KG1 (cell line): ENCODE measurements around the gene SPRYD4.
"Not testable (repeated sequence)": the region's sequence is repeated elsewhere in the genome, so short reads cannot be mapped to it uniquely, and the experiment has no call there.

Experiments
- DNase-seq: peaks from one replicate; lab custom pipeline; 2025; lab: John Stamatoyannopoulos, UW

Gene SPRYD4

GRCh38 chr12:56468216-56469006 is at the start of gene SPRYD4:
TSS of gene SPRYD4 (plus strand) at chr12:56468578. CDS start at chr12:56468592, 14 bp downstream.
- peak; percentile 69 for DNase-seq

- DNase-seq: no peak
Observed at GRCh38 chr12:56420411-56420810, 48.0 kb upstream of the SPRYD4 start.

GRCh38 chr12:56425193-56425592 is 43.2 kb upstream of the SPRYD4 start:
- no peak for DNase-seq

GRCh38 chr12:56425940-56426438 is 42.4 kb upstream of the SPRYD4 start:
- DNase-seq: no peak

- DNase-seq: no peak
Observed at GRCh38 chr12:56431288-56431687, 37.1 kb upstream of the SPRYD4 start.

- DNase-seq: no peak
Observed at GRCh38 chr12:56431850-56432249, 36.5 kb upstream of the SPRYD4 start.

GRCh38 chr12:56434828-56435227 is 33.5 kb upstream of the SPRYD4 start:
- DNase-seq: no peak

- DNase-seq: no peak
Observed at GRCh38 chr12:56437430-56438176, 30.8 kb upstream of the SPRYD4 start.

- not testable (repeated sequence) for DNase-seq
Observed at GRCh38 chr12:56443208-56443607, 25.2 kb upstream of the SPRYD4 start.

GRCh38 chr12:56448860-56449621 is 19.3 kb upstream of the SPRYD4 start, which contains the start of gene TIMELESS:
TSS of gene TIMELESS (minus strand) at chr12:56449426. CDS start at chr12:56434170, 15,256 bp downstream.
- DNase-seq: peak; percentile 40

GRCh38 chr12:56449622-56449984 is 18.8 kb upstream of the SPRYD4 start:
- DNase-seq: no peak

- DNase-seq: no peak
Observed at GRCh38 chr12:56450241-56450640, 18.1 kb upstream of the SPRYD4 start.

GRCh38 chr12:56451147-56451546 is 17.2 kb upstream of the SPRYD4 start:
- DNase-seq: no peak

- DNase-seq: no peak
Observed at GRCh38 chr12:56454557-56454956, 13.8 kb upstream of the SPRYD4 start, which contains the start of gene MIP. TSS of gene MIP (minus strand) at chr12:56454657. CDS start at chr12:56454613, 44 bp downstream.

- DNase-seq: no peak
Observed at GRCh38 chr12:56457817-56458216, 10.6 kb upstream of the SPRYD4 start.

GRCh38 chr12:56461235-56462159 is 6.9 kb upstream of the SPRYD4 start:
- no peak for DNase-seq

GRCh38 chr12:56462565-56462964 is 5.8 kb upstream of the SPRYD4 start:
- DNase-seq: no peak

GRCh38 chr12:56469007-56469930 is 891 bp downstream of the SPRYD4 start:
- no peak for DNase-seq

GRCh38 chr12:56474389-56474788 is 6.0 kb downstream of the SPRYD4 start:
- no peak for DNase-seq

- no peak for DNase-seq
Observed at GRCh38 chr12:56476143-56476542, 7.8 kb downstream of the SPRYD4 start.
